ENCODE data around the gene ADAMTS7. TPM values are rescaled to one million over a fixed set of nuclear protein-coding genes. Genes with fewer than 3 reads are reported as not detected.

The ADAMTS7 gene
- total and polyA plus RNA-seq, 2 donors (not counting 3 experiments of a cell fraction or from before 2014, with no cell fraction given), result 49.6 to 64.7 TPM

- no peak for DNase-seq (ENCODE audit: low read depth, low spot score)
- H3K27me3 ChIP-seq (ENCODE audit: control insufficient read depth in 2 of 2, insufficient read depth in 2 of 2, low read length in 2 of 2), result peaks cover 4 to 14% of the 10 kb centered on the region in 2 experiments
- no peak for TF ChIP-seq POLR2A (IDR thresholded peaks at IDR 0.05; ENCODE audit: low read depth, low read length)
- no peak overlapping the region for H3K9ac ChIP-seq (replicated peaks; ENCODE audit: extremely low read depth, insufficient read depth, low read length)
- H3K4me2 ChIP-seq (ENCODE audit: insufficient read depth, low read length), result no peak overlapping the region
- intact Hi-C loops (cut with micrococcal nuclease), result loop anchor here (1.0 to 5.0 kb wide), 2 partner anchors 36 to 537 kb away; no protein-coding TSS in a partner anchor
- H3K4me3 ChIP-seq (replicated peaks in 1 of 3; ENCODE audit: insufficient read depth in 1 of 3, low read depth in 1 of 3, low read length in 3 of 3), result no peak overlapping the region
- no TSS peak for BruUV-seq (replicated peaks)
- CTCF ChIA-PET, result no interaction called here
- H3K9me3 ChIP-seq (replicated peaks; ENCODE audit: control insufficient read depth, insufficient read depth, low read length), result no peaks in the 10 kb centered on the region
- H3K79me2 ChIP-seq (ENCODE audit: control insufficient read depth, insufficient read depth, low read length), result no peaks in the 10 kb centered on the region
- H3K36me3 ChIP-seq (ENCODE audit: control insufficient read depth in 2 of 2, extremely low read depth in 1 of 2, insufficient read depth in 2 of 2, low read length in 2 of 2), result no peaks in the 10 kb centered on the region
- FAIRE-seq, result no peak
- no peaks in the 10 kb centered on the region for H3K9me1 ChIP-seq (replicated peaks; ENCODE audit: control insufficient read depth, extremely low read depth, insufficient read depth, low read length)
- no peak overlapping the region for H2AFZ ChIP-seq (ENCODE audit: low read depth, low read length)
- H3K4me1 ChIP-seq (ENCODE audit: control insufficient read depth, extremely low read depth, insufficient read depth, low read length), result no peaks in the 10 kb centered on the region
- POLR2A ChIA-PET, result no interaction called here
- dilution Hi-C loops (cut with MboI; ENCODE audit: extremely low pct_ligation_motif_present, low sequenced_read_pairs), result no loop called here
- no peak overlapping the region for H3K27ac ChIP-seq (ENCODE audit: insufficient read depth, low read depth, low read length)
- no peaks in the 10 kb centered on the region for H4K20me1 ChIP-seq (replicated peaks; ENCODE audit: control insufficient read depth, extremely low read depth, insufficient read depth, low read length)
Measured at GRCh38 chr15:78714890-78715289, 96.4 kb downstream of the ADAMTS7 start.

DNA sequence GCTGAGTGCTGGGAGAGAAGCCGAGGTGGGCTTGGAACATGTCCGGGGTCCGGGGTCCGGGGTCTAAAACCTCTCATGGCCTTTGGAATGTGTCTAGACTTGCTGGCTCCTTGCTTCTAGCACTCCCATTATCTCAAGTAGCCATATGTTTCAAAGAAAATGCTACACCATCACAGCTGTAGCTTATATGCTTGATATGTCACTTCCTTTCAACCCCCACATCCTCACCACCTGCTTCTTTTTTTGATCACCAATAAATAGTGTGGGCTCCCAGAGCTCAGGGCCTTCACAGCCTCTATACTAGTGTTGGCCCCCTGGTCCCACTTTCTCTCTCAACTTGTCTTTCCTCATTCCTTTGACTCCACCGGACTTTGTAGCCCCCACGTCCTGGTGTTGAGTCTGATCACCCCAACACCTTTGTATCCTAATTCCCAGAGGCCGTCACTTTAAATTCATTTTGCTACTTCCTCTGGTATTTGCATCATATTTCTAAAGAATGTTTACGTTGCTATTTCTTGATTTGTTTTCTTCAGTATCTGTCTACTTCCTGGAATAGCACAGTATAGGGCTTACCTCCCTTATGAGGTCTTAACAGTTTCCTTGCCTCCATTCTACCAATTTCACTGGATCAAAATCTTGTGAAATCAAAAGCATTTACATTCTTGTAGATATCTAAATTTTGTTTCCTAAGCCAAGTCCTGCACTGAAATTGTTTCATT lies 98.3 kb downstream of the ADAMTS7 start:
- TF ChIP-seq MAX (IDR thresholded peaks at IDR 0.05; ENCODE audit: insufficient read depth, insufficient read length), result no peak
- no peak for TF ChIP-seq GATA2 (IDR thresholded peaks at IDR 0.05; ENCODE audit: insufficient read depth, insufficient read length, low read depth, low read length)
- no peak for TF ChIP-seq POLR2AphosphoS5 (IDR thresholded peaks at IDR 0.05; ENCODE audit: insufficient read depth, low read depth, low read length)
- no peak for TF ChIP-seq JUN (IDR thresholded peaks at IDR 0.05; ENCODE audit: borderline replicate concordance, insufficient read depth, insufficient read length, low read depth)
- DNase-seq (ENCODE audit: low read depth, low spot score) (no peak), FAIRE-seq (no peak)
- H3K4me1 ChIP-seq (ENCODE audit: control insufficient read depth, extremely low read depth, insufficient read depth, low read length), result no peaks in the 10 kb centered on the region
- H3K9me1 ChIP-seq (replicated peaks; ENCODE audit: control insufficient read depth, extremely low read depth, insufficient read depth, low read length), result no peaks in the 10 kb centered on the region
- H3K4me3 ChIP-seq (replicated peaks in 1 of 3; ENCODE audit: insufficient read depth in 1 of 3, low read depth in 1 of 3, low read length in 3 of 3), result no peak overlapping the region
- H3K36me3 ChIP-seq (ENCODE audit: control insufficient read depth in 2 of 2, extremely low read depth in 1 of 2, insufficient read depth in 2 of 2, low read length in 2 of 2), result no peaks in the 10 kb centered on the region
- peaks cover 6 to 7% of the 10 kb centered on the region in 2 experiments for H3K27me3 ChIP-seq (ENCODE audit: control insufficient read depth in 2 of 2, insufficient read depth in 2 of 2, low read length in 2 of 2)
- no peak overlapping the region for H3K4me2 ChIP-seq (ENCODE audit: insufficient read depth, low read length)
- H4K20me1 ChIP-seq (replicated peaks; ENCODE audit: control insufficient read depth, extremely low read depth, insufficient read depth, low read length), result no peaks in the 10 kb centered on the region
- ChIA-PET CTCF (interaction anchor here (4.3 kb wide), 1 partner anchor 74 kb away, joined by 29 read pairs; no protein-coding TSS in a partner anchor), POLR2A (no interaction called here)
- BruUV-seq (replicated peaks), result no TSS peak
- H2AFZ ChIP-seq (ENCODE audit: low read depth, low read length), result no peak overlapping the region
- H3K27ac ChIP-seq (ENCODE audit: insufficient read depth, low read depth, low read length), result no peak overlapping the region
- intact Hi-C loops (cut with micrococcal nuclease) (no loop called here), dilution Hi-C loops (cut with MboI; ENCODE audit: extremely low pct_ligation_motif_present, low sequenced_read_pairs) (no loop called here)
- no peaks in the 10 kb centered on the region for H3K9me3 ChIP-seq (replicated peaks; ENCODE audit: control insufficient read depth, insufficient read depth, low read length)
- no peaks in the 10 kb centered on the region for H3K79me2 ChIP-seq (ENCODE audit: control insufficient read depth, insufficient read depth, low read length)
- H3K9ac ChIP-seq (replicated peaks; ENCODE audit: extremely low read depth, insufficient read depth, low read length), result no peak overlapping the region

Measured in endothelial cell of umbilical vein (primary cell).